ENCODE results near the gene IGSF8. TPM values are rescaled to one million over a fixed set of nuclear protein-coding genes. Genes with fewer than 3 reads are reported as not detected.
"Not testable (repeated sequence)": the region's sequence is repeated elsewhere in the genome, so short reads cannot be mapped to it uniquely, and the experiment has no call there.

Gene IGSF8
- total RNA-seq, 1 donor = 12.9 TPM

DNA sequence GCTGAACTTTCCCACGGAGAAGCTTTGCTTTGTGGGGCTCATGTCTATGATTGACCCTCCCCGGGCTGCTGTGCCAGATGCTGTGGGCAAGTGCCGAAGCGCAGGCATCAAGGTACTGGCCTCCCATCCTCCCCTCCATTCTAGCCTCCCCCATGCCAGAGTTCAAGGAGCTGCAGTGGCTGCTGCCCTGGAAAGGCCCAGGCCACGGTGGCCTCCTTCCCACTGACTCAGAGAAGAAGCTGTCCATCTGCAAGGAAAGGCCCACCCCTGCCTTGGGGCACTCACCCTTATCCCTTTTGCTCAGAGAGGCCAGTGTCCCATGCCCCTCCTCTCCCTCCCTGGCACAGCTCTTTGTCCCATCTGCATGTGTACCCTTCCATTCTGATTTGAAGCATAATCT lies 32.1 kb upstream of the IGSF8 start:
- no peaks in the 10 kb centered on the region for H3K4me1 ChIP-seq (ENCODE audit: insufficient read depth, low read length)
- H3K9me3 ChIP-seq (ENCODE audit: low read depth, low read length) = no peaks in the 10 kb centered on the region
- H3K27me3 ChIP-seq (ENCODE audit: insufficient read depth, low read length) = no peaks in the 10 kb centered on the region
- H3K4me3 ChIP-seq (ENCODE audit: low read length) = no peak overlapping the region

DNA sequence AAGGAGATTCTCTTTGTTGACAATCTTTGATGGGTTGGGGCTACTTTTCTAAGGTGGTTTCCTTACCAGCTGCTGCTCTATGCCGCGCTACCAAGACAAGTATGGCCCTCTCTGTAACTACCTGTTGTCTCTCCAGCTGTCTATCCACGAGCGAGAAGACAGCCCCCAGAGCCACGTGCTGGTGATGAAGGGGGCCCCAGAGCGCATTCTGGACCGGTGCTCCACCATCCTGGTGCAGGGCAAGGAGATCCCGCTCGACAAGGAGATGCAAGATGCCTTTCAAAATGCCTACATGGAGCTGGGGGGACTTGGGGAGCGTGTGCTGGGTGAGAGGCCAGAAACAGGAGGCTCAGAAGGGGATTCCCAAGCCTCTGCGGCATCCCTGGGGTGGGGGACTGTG lies 31.5 kb upstream of the IGSF8 start:
- Histone ChIP-seq H3K4me3 (ENCODE audit: low read length) (no peak overlapping the region), H3K9me3 (ENCODE audit: low read depth, low read length) (no peaks in the 10 kb centered on the region), H3K27me3 (ENCODE audit: insufficient read depth, low read length) (no peaks in the 10 kb centered on the region), H3K4me1 (ENCODE audit: insufficient read depth, low read length) (no peaks in the 10 kb centered on the region)

DNA sequence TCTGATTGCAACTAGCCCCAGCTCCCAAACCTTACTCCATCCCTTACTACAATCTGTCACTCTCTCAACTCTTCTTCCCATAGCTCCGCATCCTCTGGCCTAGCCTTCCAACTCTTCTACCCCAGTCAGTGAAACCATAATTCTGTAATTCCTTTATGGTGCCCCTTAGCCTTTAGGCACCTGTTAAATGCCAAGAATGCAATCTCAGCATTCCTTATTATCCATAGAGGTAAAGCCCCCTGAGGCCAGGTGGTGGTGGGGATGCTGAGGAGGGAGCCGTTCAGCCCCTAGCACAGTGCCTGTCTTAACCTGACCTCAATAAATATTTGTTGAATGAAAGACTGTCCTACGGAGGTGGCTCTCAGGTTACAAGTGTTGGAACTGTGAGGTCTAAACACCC lies 31.1 kb upstream of the IGSF8 start:
- Histone ChIP-seq H3K27me3 (ENCODE audit: insufficient read depth, low read length) (no peaks in the 10 kb centered on the region), H3K4me3 (ENCODE audit: low read length) (no peak overlapping the region), H3K9me3 (ENCODE audit: low read depth, low read length) (no peaks in the 10 kb centered on the region), H3K4me1 (ENCODE audit: insufficient read depth, low read length) (no peaks in the 10 kb centered on the region)

DNA sequence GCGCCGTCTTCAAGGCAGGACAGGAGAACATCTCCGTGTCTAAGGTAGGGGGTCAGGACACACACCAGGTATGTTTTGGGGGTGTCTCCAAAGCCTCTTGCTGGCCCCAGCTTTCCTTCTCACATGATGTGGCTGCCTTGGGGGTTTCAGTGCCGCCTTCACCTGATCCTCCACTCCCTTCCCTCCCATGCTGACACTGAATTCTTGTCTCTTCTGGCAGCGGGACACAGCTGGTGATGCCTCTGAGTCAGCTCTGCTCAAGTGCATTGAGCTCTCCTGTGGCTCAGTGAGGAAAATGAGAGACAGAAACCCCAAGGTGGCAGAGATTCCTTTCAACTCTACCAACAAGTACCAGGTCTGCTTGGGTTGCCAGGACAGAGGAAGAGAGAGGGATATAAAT lies 30.6 kb upstream of the IGSF8 start:
- no peaks in the 10 kb centered on the region for H3K4me1 ChIP-seq (ENCODE audit: insufficient read depth, low read length)
- H3K4me3 ChIP-seq (ENCODE audit: low read length) = no peak overlapping the region
- no peaks in the 10 kb centered on the region for H3K9me3 ChIP-seq (ENCODE audit: low read depth, low read length)
- H3K27me3 ChIP-seq (ENCODE audit: insufficient read depth, low read length) = no peaks in the 10 kb centered on the region

DNA sequence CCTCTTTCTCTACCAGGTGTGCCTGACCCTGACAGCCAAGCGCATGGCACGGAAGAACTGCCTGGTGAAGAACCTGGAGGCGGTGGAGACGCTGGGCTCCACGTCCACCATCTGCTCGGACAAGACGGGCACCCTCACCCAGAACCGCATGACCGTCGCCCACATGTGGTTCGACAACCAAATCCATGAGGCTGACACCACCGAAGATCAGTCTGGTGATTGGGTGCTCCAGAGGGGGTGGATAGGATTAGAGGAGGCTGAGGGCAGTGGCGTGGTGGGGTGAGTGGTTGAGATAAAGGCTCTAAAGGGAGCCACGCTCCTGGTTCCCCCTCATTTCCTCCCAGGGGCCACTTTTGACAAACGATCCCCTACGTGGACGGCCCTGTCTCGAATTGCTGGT lies 30.2 kb upstream of the IGSF8 start:
- Histone ChIP-seq H3K4me1 (ENCODE audit: insufficient read depth, low read length) (no peaks in the 10 kb centered on the region), H3K9me3 (ENCODE audit: low read depth, low read length) (no peaks in the 10 kb centered on the region), H3K27me3 (ENCODE audit: insufficient read depth, low read length) (no peaks in the 10 kb centered on the region), H3K4me3 (ENCODE audit: low read length) (no peak overlapping the region)

DNA sequence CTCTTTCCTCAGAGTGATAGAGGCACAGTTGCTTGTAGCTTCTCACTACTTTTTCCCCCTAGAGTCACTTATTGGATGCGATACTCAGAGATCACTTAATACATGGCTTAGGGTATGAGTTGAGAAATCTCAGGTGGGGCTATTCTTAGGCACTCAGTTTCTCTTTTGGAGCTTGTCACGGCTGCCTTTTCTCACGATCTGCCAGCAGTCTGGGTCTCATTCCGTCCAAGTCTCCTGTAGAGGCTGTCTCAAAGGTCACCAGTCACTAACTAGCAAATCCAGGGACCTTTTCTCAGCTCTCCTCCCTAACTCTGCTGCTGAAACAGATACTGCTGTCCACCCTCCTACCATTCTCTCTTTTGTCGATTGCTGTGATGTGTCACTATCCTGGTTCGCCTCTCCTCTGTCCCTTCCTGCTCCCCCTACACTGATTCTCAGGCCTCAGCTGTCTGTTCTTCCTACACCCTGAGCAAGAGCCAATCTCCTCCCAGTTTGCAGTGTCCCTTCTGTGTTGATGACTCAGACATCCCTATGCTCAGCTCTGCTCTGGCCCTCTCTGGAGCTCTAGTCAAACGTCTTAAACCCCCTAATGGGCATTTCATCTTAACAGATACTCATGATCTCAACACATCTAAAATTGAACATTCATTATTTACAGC lies 29.6 kb upstream of the IGSF8 start:
- H3K4me1 ChIP-seq (ENCODE audit: insufficient read depth, low read length) = no peaks in the 10 kb centered on the region
- no peaks in the 10 kb centered on the region for H3K9me3 ChIP-seq (ENCODE audit: low read depth, low read length)
- H3K4me3 ChIP-seq (ENCODE audit: low read length) = no peak overlapping the region
- no peaks in the 10 kb centered on the region for H3K27me3 ChIP-seq (ENCODE audit: insufficient read depth, low read length)

DNA sequence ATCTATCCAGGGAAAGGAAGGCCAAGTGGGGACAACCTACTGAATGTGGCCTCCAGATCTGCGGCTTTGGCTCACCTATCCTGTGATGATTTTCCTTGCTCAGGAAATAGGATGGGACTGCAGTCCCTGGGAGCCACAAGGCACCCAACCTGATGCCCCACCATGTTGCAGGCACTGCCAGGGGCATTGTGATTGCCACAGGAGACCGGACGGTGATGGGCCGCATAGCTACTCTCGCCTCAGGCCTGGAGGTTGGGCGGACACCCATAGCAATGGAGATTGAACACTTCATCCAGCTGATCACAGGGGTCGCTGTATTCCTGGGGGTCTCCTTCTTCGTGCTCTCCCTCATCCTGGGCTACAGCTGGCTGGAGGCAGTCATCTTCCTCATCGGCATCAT lies 29.0 kb upstream of the IGSF8 start:
- no peaks in the 10 kb centered on the region for H3K9me3 ChIP-seq (ENCODE audit: low read depth, low read length)
- no peak overlapping the region for H3K4me3 ChIP-seq (ENCODE audit: low read length)
- H3K27me3 ChIP-seq (ENCODE audit: insufficient read depth, low read length) = no peaks in the 10 kb centered on the region
- H3K4me1 ChIP-seq (ENCODE audit: insufficient read depth, low read length) = no peaks in the 10 kb centered on the region

DNA sequence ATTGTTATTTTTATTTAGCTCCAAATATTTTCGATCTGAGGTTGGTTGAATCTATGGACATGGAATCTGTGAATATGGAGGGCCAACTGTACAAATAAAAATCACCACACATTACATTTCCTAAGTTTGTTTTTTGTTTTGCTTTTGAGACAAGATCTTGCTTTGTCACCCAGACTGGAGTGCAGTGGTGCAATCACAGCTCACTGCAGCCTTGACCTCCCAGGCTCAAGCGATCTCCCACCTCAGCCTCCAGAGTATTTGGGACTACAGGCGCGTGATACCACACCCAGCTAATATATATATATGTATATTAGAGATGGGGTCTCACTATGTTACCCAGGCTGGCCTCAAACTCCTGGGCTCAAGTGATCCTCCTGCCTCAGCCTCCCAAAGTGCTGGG lies 27.9 kb upstream of the IGSF8 start:
- H3K4me1 ChIP-seq (ENCODE audit: insufficient read depth, low read length); H3K4me3 ChIP-seq (ENCODE audit: low read length); H3K9me3 ChIP-seq (ENCODE audit: low read depth, low read length); H3K27me3 ChIP-seq (ENCODE audit: insufficient read depth, low read length): not testable (repeated sequence)

DNA sequence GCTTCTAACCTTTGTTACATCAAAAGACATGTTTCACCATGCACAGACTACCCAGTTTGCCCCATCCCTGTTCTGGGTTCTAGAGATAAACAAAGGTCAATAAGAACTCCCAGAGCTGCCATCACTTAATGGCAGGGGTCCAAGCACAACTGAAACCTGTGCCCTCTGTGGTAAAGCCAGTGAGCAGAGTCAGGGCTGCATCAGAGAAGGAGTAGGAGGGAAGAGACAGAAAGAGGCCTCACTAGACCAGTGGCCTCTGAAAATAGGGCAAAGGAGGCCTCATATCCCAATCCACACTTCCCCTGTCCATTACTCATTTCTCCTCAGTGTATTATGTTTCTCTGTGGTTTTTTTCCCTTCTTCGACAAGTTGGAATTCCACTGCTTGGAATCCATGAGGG lies 27.3 kb upstream of the IGSF8 start:
- no peaks in the 10 kb centered on the region for H3K9me3 ChIP-seq (ENCODE audit: low read depth, low read length)
- no peaks in the 10 kb centered on the region for H3K4me1 ChIP-seq (ENCODE audit: insufficient read depth, low read length)
- H3K27me3 ChIP-seq (ENCODE audit: insufficient read depth, low read length) = no peaks in the 10 kb centered on the region
- H3K4me3 ChIP-seq (ENCODE audit: low read length) = no peak overlapping the region

DNA sequence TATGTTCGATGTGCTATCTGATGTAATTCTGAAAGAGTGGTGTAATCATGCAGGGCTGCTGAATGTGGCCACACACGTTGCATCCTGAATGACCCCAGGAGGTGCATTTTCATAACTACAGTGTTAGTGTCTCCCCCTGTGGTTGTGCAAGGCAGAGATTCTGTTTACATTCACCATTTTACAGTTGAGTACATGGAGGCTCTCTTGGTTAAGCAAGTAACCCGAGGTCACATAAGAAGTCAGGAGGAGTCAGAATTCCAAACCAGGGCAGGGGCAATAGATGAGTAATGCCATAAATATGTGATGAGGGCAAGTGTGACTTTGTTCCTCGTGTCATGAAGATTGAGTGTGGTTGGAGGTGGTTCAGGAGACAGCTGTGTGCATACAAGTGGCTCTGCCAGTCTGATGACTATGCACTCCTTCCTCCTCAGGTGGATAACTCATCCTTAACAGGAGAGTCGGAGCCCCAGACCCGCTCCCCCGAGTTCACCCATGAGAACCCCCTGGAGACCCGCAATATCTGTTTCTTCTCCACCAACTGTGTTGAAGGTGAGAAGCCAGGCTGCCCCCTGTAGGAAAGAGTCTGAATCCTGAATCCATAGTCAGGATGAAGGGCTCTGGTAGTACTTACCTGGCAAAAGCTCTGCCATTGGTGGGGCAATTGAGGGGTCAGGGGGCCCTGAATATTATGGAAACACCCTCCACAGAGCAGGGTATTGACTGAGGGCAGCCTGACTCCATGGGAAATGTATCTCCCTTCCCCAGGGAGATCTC lies 26.5 kb upstream of the IGSF8 start:
- Histone ChIP-seq H3K4me3 (ENCODE audit: low read length) (no peak overlapping the region), H3K4me1 (ENCODE audit: insufficient read depth, low read length) (no peaks in the 10 kb centered on the region), H3K27me3 (ENCODE audit: insufficient read depth, low read length) (no peaks in the 10 kb centered on the region), H3K9me3 (ENCODE audit: low read depth, low read length) (no peaks in the 10 kb centered on the region)

DNA sequence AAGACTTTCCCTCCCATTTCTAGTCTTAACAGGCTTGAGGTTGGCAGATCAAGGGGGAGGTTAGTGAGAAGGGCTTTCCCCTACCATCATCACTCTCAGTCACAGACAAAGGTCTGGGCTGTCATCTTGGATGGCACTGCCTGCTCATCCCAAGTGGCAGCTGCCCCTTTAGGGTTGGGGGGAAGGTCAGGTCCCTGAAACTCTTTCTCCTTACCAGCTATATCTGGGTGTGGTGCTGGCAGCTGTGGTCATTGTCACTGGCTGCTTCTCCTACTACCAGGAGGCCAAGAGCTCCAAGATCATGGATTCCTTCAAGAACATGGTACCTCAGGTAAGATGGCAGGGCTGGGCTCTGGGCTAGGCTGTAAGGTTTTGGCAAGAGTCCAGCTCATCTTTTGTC lies 25.3 kb upstream of the IGSF8 start:
- H3K4me3 ChIP-seq (ENCODE audit: low read length) = no peak overlapping the region

DNA sequence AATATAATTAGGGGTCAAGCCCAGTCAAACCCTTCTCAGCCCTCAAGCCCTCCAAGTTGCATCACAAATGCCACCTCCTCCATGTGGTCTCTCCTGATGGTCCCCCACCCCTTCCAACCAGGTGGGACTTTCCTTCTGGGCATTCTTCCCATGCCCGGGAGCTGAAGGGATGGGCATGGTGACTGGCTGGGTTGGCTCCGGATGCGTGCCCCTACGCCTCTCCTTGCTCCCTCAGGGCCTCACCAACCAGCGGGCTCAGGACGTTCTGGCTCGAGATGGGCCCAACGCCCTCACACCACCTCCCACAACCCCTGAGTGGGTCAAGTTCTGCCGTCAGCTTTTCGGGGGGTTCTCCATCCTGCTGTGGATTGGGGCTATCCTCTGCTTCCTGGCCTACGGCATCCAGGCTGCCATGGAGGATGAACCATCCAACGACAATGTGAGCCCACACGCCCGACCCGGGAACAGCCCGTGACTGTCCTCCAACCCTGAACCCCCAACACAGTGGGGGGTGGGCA lies 24.6 kb upstream of the IGSF8 start:
- H3K4me1 ChIP-seq (ENCODE audit: insufficient read depth, low read length) = peaks cover 4% of the 10 kb centered on the region
- no peaks in the 10 kb centered on the region for H3K9me3 ChIP-seq (ENCODE audit: low read depth, low read length)
- H3K4me3 ChIP-seq (ENCODE audit: low read length) = no peak overlapping the region
- no peaks in the 10 kb centered on the region for H3K27me3 ChIP-seq (ENCODE audit: insufficient read depth, low read length)

More for the DNA sequence above, 25.3 kb upstream of the IGSF8 start:
- H3K27me3 ChIP-seq (ENCODE audit: insufficient read depth, low read length) = no peaks in the 10 kb centered on the region
- H3K9me3 ChIP-seq (ENCODE audit: low read depth, low read length) = no peaks in the 10 kb centered on the region
- H3K4me1 ChIP-seq (ENCODE audit: insufficient read depth, low read length) = peaks cover 4% of the 10 kb centered on the region

DNA sequence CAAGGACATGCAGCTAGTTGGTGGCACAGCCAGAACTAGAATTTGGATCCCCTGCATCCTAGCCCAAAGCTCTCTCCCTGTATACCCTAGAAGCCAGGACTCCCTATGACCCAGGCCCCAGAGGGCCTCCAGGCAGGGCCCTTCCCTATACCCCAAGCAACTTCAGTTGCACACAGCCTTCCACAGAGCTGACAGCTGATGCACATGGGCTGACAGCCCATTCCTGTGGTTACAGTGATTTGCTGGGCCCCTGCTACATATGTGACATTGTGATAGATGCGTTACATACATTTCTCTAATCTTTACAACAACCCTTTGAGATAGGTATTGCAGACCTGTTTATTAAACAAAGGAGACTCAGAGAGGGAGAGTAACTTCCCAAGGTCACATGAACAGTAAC lies 23.0 kb upstream of the IGSF8 start:
- H3K27me3 ChIP-seq (ENCODE audit: insufficient read depth, low read length) = no peaks in the 10 kb centered on the region

DNA sequence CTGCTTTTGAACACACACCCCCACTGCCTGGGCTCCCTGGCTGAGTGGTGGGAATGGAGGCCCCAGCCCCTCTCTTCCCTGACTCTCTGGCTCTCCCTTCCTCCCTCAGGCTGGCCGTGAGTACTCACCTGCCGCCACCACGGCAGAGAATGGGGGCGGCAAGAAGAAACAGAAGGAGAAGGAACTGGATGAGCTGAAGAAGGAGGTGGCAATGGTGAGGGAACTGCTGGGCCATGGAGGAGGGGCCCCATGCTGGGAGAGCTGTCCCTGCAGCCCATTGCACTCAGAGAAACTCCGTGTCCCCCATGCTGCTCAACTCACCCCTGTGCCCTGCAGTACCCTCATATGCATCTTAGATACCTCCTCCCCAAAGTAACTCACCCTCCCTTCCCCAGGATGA lies 22.4 kb upstream of the IGSF8 start:
- no peak overlapping the region for H3K4me3 ChIP-seq (ENCODE audit: low read length)
- no peaks in the 10 kb centered on the region for H3K27me3 ChIP-seq (ENCODE audit: insufficient read depth, low read length)
- peaks cover 4% of the 10 kb centered on the region for H3K4me1 ChIP-seq (ENCODE audit: insufficient read depth, low read length)
- no peaks in the 10 kb centered on the region for H3K9me3 ChIP-seq (ENCODE audit: low read depth, low read length)

More for the DNA sequence above, 23.0 kb upstream of the IGSF8 start:
- H3K4me3 ChIP-seq (ENCODE audit: low read length) = no peak overlapping the region
- no peaks in the 10 kb centered on the region for H3K9me3 ChIP-seq (ENCODE audit: low read depth, low read length)
- peaks cover 4% of the 10 kb centered on the region for H3K4me1 ChIP-seq (ENCODE audit: insufficient read depth, low read length)

DNA sequence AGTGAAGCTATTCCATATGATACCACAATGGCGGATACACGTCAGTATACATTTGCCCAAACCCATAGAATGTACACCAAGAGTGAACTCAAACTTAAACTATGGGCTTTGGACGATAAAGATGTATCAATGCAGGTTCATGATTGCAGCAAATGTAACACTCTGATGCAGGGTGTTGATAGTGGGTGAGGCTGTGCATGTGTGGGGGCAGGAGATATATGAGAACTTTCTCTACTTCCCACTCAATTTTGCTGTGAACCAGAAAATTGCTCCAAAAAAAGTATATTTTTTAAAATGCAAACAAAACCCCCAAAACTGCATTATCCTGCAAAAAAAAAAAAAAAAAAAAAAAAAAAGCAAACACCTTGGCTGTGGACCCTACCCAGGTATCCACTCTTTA lies 20.5 kb upstream of the IGSF8 start:
- Histone ChIP-seq H3K27me3 (ENCODE audit: insufficient read depth, low read length) (no peaks in the 10 kb centered on the region), H3K4me3 (ENCODE audit: low read length) (no peak overlapping the region), H3K9me3 (ENCODE audit: low read depth, low read length) (no peaks in the 10 kb centered on the region), H3K4me1 (ENCODE audit: insufficient read depth, low read length) (peaks cover 4% of the 10 kb centered on the region)

DNA sequence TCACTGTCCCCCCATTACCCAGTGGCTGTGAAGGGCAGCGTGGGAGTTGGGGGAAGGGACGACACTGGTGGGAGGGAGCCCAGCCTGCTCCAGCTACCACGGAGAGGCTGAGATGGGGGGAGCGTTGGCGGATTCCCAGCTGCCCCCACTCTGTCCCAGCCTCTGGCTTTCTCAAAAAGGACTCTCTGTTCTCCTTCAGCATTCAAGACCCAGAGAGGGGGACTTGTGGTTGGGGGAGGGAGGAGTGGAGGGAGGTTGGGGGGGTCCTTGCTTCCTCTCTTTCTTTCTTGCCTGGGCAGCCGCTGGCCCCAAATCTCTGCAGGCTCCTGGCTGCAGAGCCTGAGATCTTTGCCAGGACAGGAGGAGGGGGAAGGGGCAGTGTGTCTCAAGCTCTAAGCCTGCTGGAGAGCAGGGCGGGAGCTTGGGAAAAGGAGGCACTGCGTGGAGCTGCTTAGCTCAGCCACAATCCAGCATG lies 19.3 kb upstream of the IGSF8 start:
- Histone ChIP-seq H3K4me1 (ENCODE audit: insufficient read depth, low read length) (peaks cover 4% of the 10 kb centered on the region), H3K4me3 (ENCODE audit: low read length) (no peak overlapping the region), H3K27me3 (ENCODE audit: insufficient read depth, low read length) (no peaks in the 10 kb centered on the region)

More for the DNA sequence above, 19.3 kb upstream of the IGSF8 start:
- H3K9me3 ChIP-seq (ENCODE audit: low read depth, low read length) = no peaks in the 10 kb centered on the region
